ENCODE data around the gene FAM120B.

Gene FAM120B

GRCh38 chr6:170435766-170436165, 129.2 kb downstream of the FAM120B start:
- in situ Hi-C loops (cut with MboI; ENCODE audit: low sequenced_read_pairs, unreplicated experiment), result no loop called here
- TF ChIP-seq CTCF (IDR thresholded peaks at IDR 0.05; ENCODE audit: borderline replicate concordance, control extremely low read depth, extremely low read depth, insufficient read depth, missing control alignments), result no peak
- no peak for DNase-seq (ENCODE audit: low spot score)

- DNase-seq (ENCODE audit: low spot score), result no peak
- in situ Hi-C loops (cut with MboI; ENCODE audit: low sequenced_read_pairs, unreplicated experiment), result no loop called here
- TF ChIP-seq CTCF (IDR thresholded peaks at IDR 0.05; ENCODE audit: borderline replicate concordance, control extremely low read depth, extremely low read depth, insufficient read depth, missing control alignments), result no peak
Observed at GRCh38 chr6:170436209-170436809, 129.8 kb downstream of the FAM120B start.

GRCh38 chr6:170437719-170438401, 131.3 kb downstream of the FAM120B start:
- no peak for DNase-seq (ENCODE audit: low spot score)
- in situ Hi-C loops (cut with MboI; ENCODE audit: low sequenced_read_pairs, unreplicated experiment), result no loop called here
- TF ChIP-seq CTCF (IDR thresholded peaks at IDR 0.05; ENCODE audit: borderline replicate concordance, control extremely low read depth, extremely low read depth, insufficient read depth, missing control alignments), result no peak

GRCh38 chr6:170438402-170438753, 131.8 kb downstream of the FAM120B start:
- DNase-seq (ENCODE audit: low spot score), result peak; percentile 87
- no peak for TF ChIP-seq CTCF (IDR thresholded peaks at IDR 0.05; ENCODE audit: borderline replicate concordance, control extremely low read depth, extremely low read depth, insufficient read depth, missing control alignments)
- in situ Hi-C loops (cut with MboI; ENCODE audit: low sequenced_read_pairs, unreplicated experiment), result no loop called here

- in situ Hi-C loops (cut with MboI; ENCODE audit: low sequenced_read_pairs, unreplicated experiment), result no loop called here
- no peak for TF ChIP-seq CTCF (IDR thresholded peaks at IDR 0.05; ENCODE audit: borderline replicate concordance, control extremely low read depth, extremely low read depth, insufficient read depth, missing control alignments)
- no peak for DNase-seq (ENCODE audit: low spot score)
Observed at GRCh38 chr6:170438861-170439260, 132.3 kb downstream of the FAM120B start.

- in situ Hi-C loops (cut with MboI; ENCODE audit: low sequenced_read_pairs, unreplicated experiment), result no loop called here
- no peak for DNase-seq (ENCODE audit: low spot score)
- no peak for TF ChIP-seq CTCF (IDR thresholded peaks at IDR 0.05; ENCODE audit: borderline replicate concordance, control extremely low read depth, extremely low read depth, insufficient read depth, missing control alignments)
Observed at GRCh38 chr6:170439366-170440361, 133.1 kb downstream of the FAM120B start.
